SH-SY5Y (cell line): Measurements from ENCODE around the gene GDF15.

Experiments used
- GATA2 ChIP-seq: IDR thresholded peaks from 2 replicates; pipeline ENCODE4 v1.6.1; 2011; ENCODE audit warnings: mild to moderate bottlenecking, low read depth, low read length
- GATA3 ChIP-seq: IDR thresholded peaks from 2 replicates; pipeline ENCODE4 v1.6.1; 2011; ENCODE audit warnings: low read depth, mild to moderate bottlenecking, low read length, moderate library complexity

- TF ChIP-seq GATA3 (no peak), GATA2 (no peak)
These were observed 26.8 kb downstream of the GDF15 start for GRCh38 chr19:18412610-18413239.
